K562 (cell line): ENCODE data around the gene NLRC3. TPM values are rescaled to one million over a fixed set of nuclear protein-coding genes. Genes with fewer than 3 reads are reported as not detected.

Experiments
- HDAC3 ChIP-seq: fragments of 450-650 bp; IDR thresholded peaks from 2 replicates; pipeline ENCODE4 v1.6.1; 2018; ENCODE audit warnings: borderline replicate concordance, mild to moderate bottlenecking, moderate library complexity; ENCODE audit not compliant: partially characterized antibody
- MEF2A ChIP-seq: IDR thresholded peaks from 2 replicates; pipeline ENCODE4 v1.6.1; 2011; ENCODE audit warnings: low read depth, mild to moderate bottlenecking, low read length, moderate library complexity; ENCODE audit not compliant: control insufficient read depth
- PKNOX1 ChIP-seq: fragments of 450-650 bp; IDR thresholded peaks from 2 replicates; pipeline ENCODE4 v1.6.1; 2016
- SNIP1 ChIP-seq: fragments of 450-650 bp; IDR thresholded peaks from 2 replicates; pipeline ENCODE4 v1.7.1; 2017; ENCODE audit warnings: low read depth, mild to moderate bottlenecking
- SP1 ChIP-seq: sonication (generic); formaldehyde crosslinking; IDR thresholded peaks from 2 replicates; pipeline ENCODE4 v1.8.1; 2022; ENCODE audit warnings: mild to moderate bottlenecking, missing genetic modification reagents
- SRSF1 ChIP-seq: fragments of 200-400 bp; formaldehyde crosslinking; IDR thresholded peaks from 2 replicates; pipeline ENCODE4 v1.6.1; 2017; ENCODE audit warnings: mild to moderate bottlenecking, low read depth, low read length, moderate library complexity
- UBTF ChIP-seq, 2 experiments: IDR thresholded peaks; 2 replicates each; pipeline ENCODE4 v1.6.1; 2012; ENCODE audit warnings: improper control_type of control experiment in 2 of 2, low read depth in 2 of 2, low read length in 2 of 2, borderline replicate concordance in 1 of 2
- ZBTB34 ChIP-seq: fragments of 250-450 bp; sonication (Bioruptor Pico); IDR thresholded peaks from 2 replicates; pipeline ENCODE4 v1.8.0; 2021; ENCODE audit warnings: mild to moderate bottlenecking, moderate library complexity
- ZBTB40 ChIP-seq, 2 experiments: fragments of 450-650 bp in 1 of 2; sonication (generic) in 1 of 2; formaldehyde crosslinking in 1 of 2; IDR thresholded peaks; 2 replicates each; pipeline versions ENCODE4 v1.7.1 to v1.9.0; 2016 to 2022; ENCODE audit warnings: inconsistent platforms in 1 of 2, mild to moderate bottlenecking in 1 of 2, missing genetic modification reagents in 1 of 2
- ZNF175 ChIP-seq: fragments of 200-800 bp; sonication (Bioruptor generic); IDR thresholded peaks from 2 replicates; pipeline ENCODE4 v1.6.1; 2016; ENCODE audit warnings: low read depth, mild to moderate bottlenecking, missing genetic modification characterization, missing compliant biosample characterization
- ZNF584 ChIP-seq: fragments of 200-800 bp; sonication (Bioruptor generic); IDR thresholded peaks from 2 replicates; pipeline ENCODE4 v1.6.1; 2016; ENCODE audit warnings: low read depth, mild to moderate bottlenecking, missing genetic modification characterization, missing compliant biosample characterization
- polyA plus RNA-seq, 8 experiments: library from polyadenylated mRNA; depleted of rRNA in 4 of 8; stranded (reverse) in 5 of 8; unstranded in 3 of 8; fragments of >200 nt; fragmentation: Nextera tagmentation in 2 of 8; fragmentation: Illumina TruSeq in 1 of 8; extraction: Ambion mirVana in 2 of 8; extraction: Trizol in 1 of 8; gene quantifications; 2 replicates each; pipeline versions ENCODE4 v1.2.1 to v1.2.3, GENCODE V29; 2011 to 2014; ENCODE audit warnings: inconsistent platforms in 1 of 8, missing spikeins in 1 of 8
- total RNA-seq, 7 experiments: library from RNA; depleted of rRNA in 6 of 7; stranded (reverse); fragments of >200 nt in 6 of 7; fragmentation: Illumina TruSeq in 2 of 7; extraction: Trizol in 2 of 7; gene quantifications; 2 replicates each; pipeline versions ENCODE4 v1.2.1 to v1.2.3, GENCODE V29; 2011 to 2021; ENCODE audit warnings: low replicate concordance in 1 of 7

NLRC3 gene
- total and polyA plus RNA-seq, 9 of the 15 experiments (the other 6 are each of a cell fraction or from before 2014, with no cell fraction given) = 0.03 to 0.13 (median 0.03) TPM; not detected in 4

GRCh38 chr16:3611146-3611975 lies 34.2 kb upstream of the NLRC3 start, which contains the start of gene SLX4 (continued):
- TF ChIP-seq MEF2A (no peak), SRSF1 (no peak), ZBTB40 (IDR thresholded peaks at IDR 0.05) (peak; percentile 82), ZBTB40 (CRISPR knock-in tag; IDR thresholded peaks at IDR 0.05) (no peak), PKNOX1 (no peak), ZNF175 (CRISPR knock-in tag) (no peak), UBTF (IDR thresholded peaks at IDR 0.05; ENCODE audit: borderline replicate concordance in 1 of 2, low read depth in 2 of 2, low read length in 2 of 2) (peak in 1 of 2 experiments; percentile 57; a peak in 1 of 4 replicates), SP1 (CRISPR knock-in tag) (no peak), ZBTB34 (CRISPR knock-in tag) (no peak), SNIP1 (no peak), ZNF584 (CRISPR knock-in tag) (no peak), HDAC3 (no peak)
